Measurements from ENCODE around the gene ZSWIM5.
"Not testable (repeated sequence)": the region's sequence is repeated elsewhere in the genome, so short reads cannot be mapped to it uniquely, and the experiment has no call there.

DNA sequence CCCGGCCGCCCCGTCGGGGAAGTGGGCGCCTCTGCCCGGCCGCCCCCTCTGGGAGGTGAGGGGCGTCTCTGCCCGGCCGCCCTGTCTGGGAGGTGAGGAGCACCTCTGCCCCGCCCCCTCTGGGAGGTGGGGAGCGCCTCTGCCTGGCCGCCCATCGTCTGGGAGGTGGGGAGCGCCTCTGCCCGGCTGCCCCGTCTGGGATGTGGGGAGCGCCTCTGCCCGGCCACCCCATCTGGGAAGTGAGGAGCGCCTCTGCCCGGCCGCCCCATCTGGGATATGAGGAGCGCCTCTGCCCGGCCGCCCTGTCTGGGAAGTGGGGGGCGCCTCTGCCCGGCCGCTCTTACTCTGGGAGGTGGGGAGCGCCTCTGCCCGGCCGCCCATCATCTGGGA is 100.3 kb downstream of the ZSWIM5 start:
- TF ChIP-seq, protein P1, sequence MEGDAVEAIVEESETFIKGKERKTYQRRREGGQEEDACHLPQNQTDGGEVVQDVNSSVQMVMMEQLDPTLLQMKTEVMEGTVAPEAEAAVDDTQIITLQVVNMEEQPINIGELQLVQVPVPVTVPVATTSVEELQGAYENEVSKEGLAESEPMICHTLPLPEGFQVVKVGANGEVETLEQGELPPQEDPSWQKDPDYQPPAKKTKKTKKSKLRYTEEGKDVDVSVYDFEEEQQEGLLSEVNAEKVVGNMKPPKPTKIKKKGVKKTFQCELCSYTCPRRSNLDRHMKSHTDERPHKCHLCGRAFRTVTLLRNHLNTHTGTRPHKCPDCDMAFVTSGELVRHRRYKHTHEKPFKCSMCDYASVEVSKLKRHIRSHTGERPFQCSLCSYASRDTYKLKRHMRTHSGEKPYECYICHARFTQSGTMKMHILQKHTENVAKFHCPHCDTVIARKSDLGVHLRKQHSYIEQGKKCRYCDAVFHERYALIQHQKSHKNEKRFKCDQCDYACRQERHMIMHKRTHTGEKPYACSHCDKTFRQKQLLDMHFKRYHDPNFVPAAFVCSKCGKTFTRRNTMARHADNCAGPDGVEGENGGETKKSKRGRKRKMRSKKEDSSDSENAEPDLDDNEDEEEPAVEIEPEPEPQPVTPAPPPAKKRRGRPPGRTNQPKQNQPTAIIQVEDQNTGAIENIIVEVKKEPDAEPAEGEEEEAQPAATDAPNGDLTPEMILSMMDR (tag by site-specific recombination; IDR thresholded peaks at IDR 0.05) = not testable (repeated sequence)
- TF ChIP-seq ZNF274 (IDR thresholded peaks at IDR 0.05; ENCODE audit: low read length); ZNF274 (tag by site-specific recombination; IDR thresholded peaks at IDR 0.05; ENCODE audit: borderline replicate concordance); SCRT1 (tag by site-specific recombination; IDR thresholded peaks at IDR 0.05; ENCODE audit: borderline replicate concordance); SP2 (tag by site-specific recombination; IDR thresholded peaks at IDR 0.05); ZNF629 (tag by site-specific recombination; IDR thresholded peaks at IDR 0.05): not testable (repeated sequence)
- TF ChIP-seq, protein P2, sequence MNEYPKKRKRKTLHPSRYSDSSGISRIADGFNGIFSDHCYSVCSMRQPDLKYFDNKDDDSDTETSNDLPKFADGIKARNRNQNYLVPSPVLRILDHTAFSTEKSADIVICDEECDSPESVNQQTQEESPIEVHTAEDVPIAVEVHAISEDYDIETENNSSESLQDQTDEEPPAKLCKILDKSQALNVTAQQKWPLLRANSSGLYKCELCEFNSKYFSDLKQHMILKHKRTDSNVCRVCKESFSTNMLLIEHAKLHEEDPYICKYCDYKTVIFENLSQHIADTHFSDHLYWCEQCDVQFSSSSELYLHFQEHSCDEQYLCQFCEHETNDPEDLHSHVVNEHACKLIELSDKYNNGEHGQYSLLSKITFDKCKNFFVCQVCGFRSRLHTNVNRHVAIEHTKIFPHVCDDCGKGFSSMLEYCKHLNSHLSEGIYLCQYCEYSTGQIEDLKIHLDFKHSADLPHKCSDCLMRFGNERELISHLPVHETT (tag by site-specific recombination; IDR thresholded peaks at IDR 0.05) = not testable (repeated sequence)
- TF ChIP-seq, protein P3, sequence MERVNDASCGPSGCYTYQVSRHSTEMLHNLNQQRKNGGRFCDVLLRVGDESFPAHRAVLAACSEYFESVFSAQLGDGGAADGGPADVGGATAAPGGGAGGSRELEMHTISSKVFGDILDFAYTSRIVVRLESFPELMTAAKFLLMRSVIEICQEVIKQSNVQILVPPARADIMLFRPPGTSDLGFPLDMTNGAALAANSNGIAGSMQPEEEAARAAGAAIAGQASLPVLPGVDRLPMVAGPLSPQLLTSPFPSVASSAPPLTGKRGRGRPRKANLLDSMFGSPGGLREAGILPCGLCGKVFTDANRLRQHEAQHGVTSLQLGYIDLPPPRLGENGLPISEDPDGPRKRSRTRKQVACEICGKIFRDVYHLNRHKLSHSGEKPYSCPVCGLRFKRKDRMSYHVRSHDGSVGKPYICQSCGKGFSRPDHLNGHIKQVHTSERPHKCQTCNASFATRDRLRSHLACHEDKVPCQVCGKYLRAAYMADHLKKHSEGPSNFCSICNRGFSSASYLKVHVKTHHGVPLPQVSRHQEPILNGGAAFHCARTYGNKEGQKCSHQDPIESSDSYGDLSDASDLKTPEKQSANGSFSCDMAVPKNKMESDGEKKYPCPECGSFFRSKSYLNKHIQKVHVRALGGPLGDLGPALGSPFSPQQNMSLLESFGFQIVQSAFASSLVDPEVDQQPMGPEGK (tag by site-specific recombination; IDR thresholded peaks at IDR 0.05) = not testable (repeated sequence)

All from HEK293 (cell line).